ENCODE measurements around the gene ZFP28.

The ZFP28 gene

GRCh38 chr19:56538761-56539263 lies at the start of gene ZFP28:
ZFP28 (plus strand) TSS chr19:56538948; CDS start chr19:56539019, 71 bp downstream.
- peak within 1 kb of the TSS; percentile 95 for H3K4me3 Mint-ChIP-seq

GRCh38 chr19:56491399-56491798 lies 47.3 kb upstream of the ZFP28 start:
- Mint-ChIP-seq H3K27ac (no peak overlapping the region), H3K36me3 (peaks cover 19% of the 10 kb centered on the region), H3K4me1 (no peaks in the 10 kb centered on the region), H3K27me3 (peaks cover 2% of the 10 kb centered on the region), H3K4me3 (no peak overlapping the region), H3K9me3 (peaks cover 65% of the 10 kb centered on the region)

More at GRCh38 chr19:56538761-56539263, at the start of gene ZFP28:
- H3K4me1 Mint-ChIP-seq = peaks cover 22% of the 10 kb centered on the region
- peak within 1 kb of the TSS; percentile 94 for H3K27ac Mint-ChIP-seq
- no peaks in the 10 kb centered on the region for H3K27me3 Mint-ChIP-seq
- peaks cover 23% of the 10 kb centered on the region for H3K9me3 Mint-ChIP-seq
- H3K36me3 Mint-ChIP-seq = peaks cover 43% of the 10 kb centered on the region

GRCh38 chr19:56504581-56504980 lies 34.2 kb upstream of the ZFP28 start:
- peaks cover 12% of the 10 kb centered on the region for H3K36me3 Mint-ChIP-seq
- no peak overlapping the region for H3K27ac Mint-ChIP-seq
- H3K27me3 Mint-ChIP-seq = peaks cover 4% of the 10 kb centered on the region
- no peak overlapping the region for H3K4me3 Mint-ChIP-seq
- H3K4me1 Mint-ChIP-seq = peaks cover 6% of the 10 kb centered on the region
- H3K9me3 Mint-ChIP-seq = peaks cover 22% of the 10 kb centered on the region

- H3K27ac Mint-ChIP-seq = peak within 1 kb of the TSS; percentile 79
Measured at GRCh38 chr19:56507446-56508289, 31.1 kb upstream of the ZFP28 start, which contains the start of gene ZNF471. ZNF471 (plus strand) TSS chr19:56507855; CDS start chr19:56511572, 3,717 bp downstream.

GRCh38 chr19:56508290-56508778 lies 30.4 kb upstream of the ZFP28 start:
- peaks cover 6% of the 10 kb centered on the region for H3K4me1 Mint-ChIP-seq
- peaks cover 14% of the 10 kb centered on the region for H3K36me3 Mint-ChIP-seq
- peaks cover 10% of the 10 kb centered on the region for H3K9me3 Mint-ChIP-seq
- no peak overlapping the region for H3K4me3 Mint-ChIP-seq
- H3K27ac Mint-ChIP-seq = no peak overlapping the region
- H3K27me3 Mint-ChIP-seq = peaks cover 4% of the 10 kb centered on the region

More at GRCh38 chr19:56507446-56508289, 31.1 kb upstream of the ZFP28 start, which contains the start of gene ZNF471:
- Mint-ChIP-seq H3K4me3 (no peak within 1 kb of the TSS), H3K9me3 (peaks cover 9% of the 10 kb centered on the region), H3K27me3 (peaks cover 4% of the 10 kb centered on the region), H3K36me3 (peaks cover 13% of the 10 kb centered on the region), H3K4me1 (peaks cover 6% of the 10 kb centered on the region)

GRCh38 chr19:56525214-56525860 lies 13.4 kb upstream of the ZFP28 start:
- Mint-ChIP-seq H3K4me1 (no peaks in the 10 kb centered on the region), H3K27ac (no peak overlapping the region), H3K36me3 (peaks cover 41% of the 10 kb centered on the region), H3K4me3 (no peak overlapping the region), H3K27me3 (no peaks in the 10 kb centered on the region), H3K9me3 (peaks cover 47% of the 10 kb centered on the region)

GRCh38 chr19:56537442-56537841 lies 1.3 kb upstream of the ZFP28 start:
- peaks cover 36% of the 10 kb centered on the region for H3K36me3 Mint-ChIP-seq
- H3K4me1 Mint-ChIP-seq = peaks cover 22% of the 10 kb centered on the region
- H3K4me3 Mint-ChIP-seq = peak overlapping the region; percentile 95
- peak overlapping the region; percentile 14 for H3K27ac Mint-ChIP-seq
- H3K27me3 Mint-ChIP-seq = no peaks in the 10 kb centered on the region
- peaks cover 28% of the 10 kb centered on the region for H3K9me3 Mint-ChIP-seq

- peaks cover 24% of the 10 kb centered on the region for H3K9me3 Mint-ChIP-seq
- H3K36me3 Mint-ChIP-seq = peaks cover 39% of the 10 kb centered on the region
- peak overlapping the region; percentile 95 for H3K4me3 Mint-ChIP-seq
- peaks cover 22% of the 10 kb centered on the region for H3K4me1 Mint-ChIP-seq
- no peaks in the 10 kb centered on the region for H3K27me3 Mint-ChIP-seq
- H3K27ac Mint-ChIP-seq = peak overlapping the region; percentile 94
Measured at GRCh38 chr19:56538254-56538760, 441 bp upstream of the ZFP28 start.

- H3K27me3 Mint-ChIP-seq = no peaks in the 10 kb centered on the region
- peaks cover 59% of the 10 kb centered on the region for H3K36me3 Mint-ChIP-seq
- no peak overlapping the region for H3K27ac Mint-ChIP-seq
- peaks cover 14% of the 10 kb centered on the region for H3K4me1 Mint-ChIP-seq
- peaks cover 28% of the 10 kb centered on the region for H3K9me3 Mint-ChIP-seq
- H3K4me3 Mint-ChIP-seq = no peak overlapping the region
Measured at GRCh38 chr19:56543776-56544175, 5.0 kb downstream of the ZFP28 start.

GRCh38 chr19:56547535-56547934 lies 8.8 kb downstream of the ZFP28 start:
- Mint-ChIP-seq H3K27me3 (no peaks in the 10 kb centered on the region), H3K36me3 (peaks cover 61% of the 10 kb centered on the region), H3K9me3 (peaks cover 28% of the 10 kb centered on the region)

GRCh38 chr19:56554272-56554869 lies 15.6 kb downstream of the ZFP28 start:
- H3K27ac Mint-ChIP-seq = no peak overlapping the region

More at GRCh38 chr19:56547535-56547934, 8.8 kb downstream of the ZFP28 start:
- no peak overlapping the region for H3K27ac Mint-ChIP-seq
- H3K4me1 Mint-ChIP-seq = no peaks in the 10 kb centered on the region
- H3K4me3 Mint-ChIP-seq = no peak overlapping the region

GRCh38 chr19:56562766-56563165 lies 24.0 kb downstream of the ZFP28 start:
- Mint-ChIP-seq H3K4me1 (peaks cover 14% of the 10 kb centered on the region), H3K4me3 (no peak overlapping the region), H3K27me3 (no peaks in the 10 kb centered on the region), H3K27ac (no peak overlapping the region), H3K36me3 (peaks cover 42% of the 10 kb centered on the region), H3K9me3 (peaks cover 30% of the 10 kb centered on the region)

More at GRCh38 chr19:56554272-56554869, 15.6 kb downstream of the ZFP28 start:
- Mint-ChIP-seq H3K4me3 (no peak overlapping the region), H3K4me1 (no peaks in the 10 kb centered on the region), H3K36me3 (peaks cover 54% of the 10 kb centered on the region), H3K27me3 (no peaks in the 10 kb centered on the region), H3K9me3 (peaks cover 36% of the 10 kb centered on the region)

GRCh38 chr19:56566904-56567273 lies 28.1 kb downstream of the ZFP28 start:
- peaks cover 24% of the 10 kb centered on the region for H3K9me3 Mint-ChIP-seq
- no peaks in the 10 kb centered on the region for H3K27me3 Mint-ChIP-seq
- peak overlapping the region; percentile 73 for H3K27ac Mint-ChIP-seq
- H3K4me3 Mint-ChIP-seq = peak overlapping the region; percentile 96
- peaks cover 51% of the 10 kb centered on the region for H3K36me3 Mint-ChIP-seq
- peaks cover 16% of the 10 kb centered on the region for H3K4me1 Mint-ChIP-seq

GRCh38 chr19:56567274-56568120 lies 28.7 kb downstream of the ZFP28 start, which contains the start of gene ZNF470:
ZNF470 (plus strand) TSS chr19:56567468; CDS start chr19:56570312, 2,844 bp downstream.
- peaks cover 16% of the 10 kb centered on the region for H3K4me1 Mint-ChIP-seq
- H3K27me3 Mint-ChIP-seq = no peaks in the 10 kb centered on the region
- H3K36me3 Mint-ChIP-seq = peaks cover 54% of the 10 kb centered on the region
- H3K9me3 Mint-ChIP-seq = peaks cover 25% of the 10 kb centered on the region
- H3K4me3 Mint-ChIP-seq = peak within 1 kb of the TSS; percentile 96
- peak within 1 kb of the TSS; percentile 73 for H3K27ac Mint-ChIP-seq

Measured in activated naive CD4-positive, alpha-beta T cell treated with anti-CD3 and anti-CD28 coated beads, Interleukin-2, amount 50 U/mL, for 24 hours (primary cell).